Left ventricle myocardium inferior (tissue), 1 donor: ENCODE data around the gene EIF3I. TPM values are rescaled to one million over a fixed set of nuclear protein-coding genes. Genes with fewer than 3 reads are reported as not detected.

Source experiments
- DNase-seq: peaks from one replicate; pipeline ENCODE4 v3.0.0-alpha.2; 2020
- H3K27ac ChIP-seq: fragments of 200-600 bp; replicated peaks from 2 replicates; pipeline ENCODE4 v1.8.0; 2021
- H3K27me3 ChIP-seq: fragments of 200-600 bp; 2 replicates; pipeline ENCODE4 v1.8.0; 2021; ENCODE audit warnings: low read depth
- H3K36me3 ChIP-seq: fragments of 200-600 bp; 2 replicates; pipeline ENCODE4 v1.8.0; 2021
- H3K4me1 ChIP-seq: fragments of 200-600 bp; 2 replicates; pipeline ENCODE4 v1.8.0; 2021
- H3K4me3 ChIP-seq: fragments of 200-600 bp; 2 replicates; pipeline ENCODE4 v1.8.0; 2021; ENCODE audit warnings: mild to moderate bottlenecking, moderate library complexity
- H3K9me3 ChIP-seq: fragments of 200-600 bp; replicated peaks from 2 replicates; pipeline ENCODE4 v1.8.0; 2021
- intact Hi-C: fragments of 100-400 bp; cut with micrococcal nuclease; formaldehyde crosslinking; loops from one replicate; pipeline ENCODE4 v1.11.0; 2022
- total RNA-seq: library from RNA; stranded (reverse); fragmentation: NEBNext Ultra II Directional; extraction: Animal tissue kit (Norgen Biotek cat#: 25700); gene quantifications from one replicate; pipeline ENCODE4 v1.2.1, GENCODE V29; 2021
- TF ChIP-seq, protein P1 (sequence below): fragments of 200-600 bp; IDR thresholded peaks from 2 replicates; pipeline ENCODE4 v1.8.0; 2021; ENCODE audit warnings: antibody characterized with exemption, mild to moderate bottlenecking, borderline replicate concordance
- donor health status: DM: no; HTN: yes; CAD: no; lungs with severe emphysema.

The EIF3I gene
- total RNA-seq, 1 donor from 2014 or later: 91.1 TPM

DNA sequence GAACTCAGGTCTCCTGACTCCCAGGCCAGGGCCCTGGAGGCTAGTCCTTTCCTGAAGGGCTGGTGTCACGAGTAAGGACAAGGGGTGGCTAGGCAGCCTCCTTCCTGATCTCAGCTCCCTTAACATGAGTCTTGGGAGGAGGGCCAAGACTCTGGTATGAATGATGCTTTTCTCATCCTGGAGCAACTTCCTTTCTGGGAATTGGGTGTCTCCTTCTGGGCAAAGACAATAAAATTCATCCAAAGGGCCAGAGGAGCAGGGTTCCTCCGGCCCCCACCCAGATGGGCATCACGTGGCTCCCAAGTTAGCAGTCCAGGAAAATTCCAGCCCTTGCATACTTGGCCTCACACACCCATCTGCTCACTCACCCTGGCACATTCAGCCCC is 24.7 kb downstream of the EIF3I start, which contains the start of gene FAM167B:
TSS of gene FAM167B (plus strand) at position 335 of the 386 bp plus-strand sequence. CDS start 200 bp downstream, outside the sequence.
- Histone ChIP-seq H3K4me1 (peaks cover 84% of the 10 kb centered on the region), H3K27ac (peak within 1 kb of the TSS; percentile 88), H3K27me3 (no peaks in the 10 kb centered on the region), H3K9me3 (no peaks in the 10 kb centered on the region), H3K4me3 (peak within 1 kb of the TSS; percentile 42), H3K36me3 (no peaks in the 10 kb centered on the region)
- intact Hi-C loops: no loop called here
- TF ChIP-seq, protein P1, sequence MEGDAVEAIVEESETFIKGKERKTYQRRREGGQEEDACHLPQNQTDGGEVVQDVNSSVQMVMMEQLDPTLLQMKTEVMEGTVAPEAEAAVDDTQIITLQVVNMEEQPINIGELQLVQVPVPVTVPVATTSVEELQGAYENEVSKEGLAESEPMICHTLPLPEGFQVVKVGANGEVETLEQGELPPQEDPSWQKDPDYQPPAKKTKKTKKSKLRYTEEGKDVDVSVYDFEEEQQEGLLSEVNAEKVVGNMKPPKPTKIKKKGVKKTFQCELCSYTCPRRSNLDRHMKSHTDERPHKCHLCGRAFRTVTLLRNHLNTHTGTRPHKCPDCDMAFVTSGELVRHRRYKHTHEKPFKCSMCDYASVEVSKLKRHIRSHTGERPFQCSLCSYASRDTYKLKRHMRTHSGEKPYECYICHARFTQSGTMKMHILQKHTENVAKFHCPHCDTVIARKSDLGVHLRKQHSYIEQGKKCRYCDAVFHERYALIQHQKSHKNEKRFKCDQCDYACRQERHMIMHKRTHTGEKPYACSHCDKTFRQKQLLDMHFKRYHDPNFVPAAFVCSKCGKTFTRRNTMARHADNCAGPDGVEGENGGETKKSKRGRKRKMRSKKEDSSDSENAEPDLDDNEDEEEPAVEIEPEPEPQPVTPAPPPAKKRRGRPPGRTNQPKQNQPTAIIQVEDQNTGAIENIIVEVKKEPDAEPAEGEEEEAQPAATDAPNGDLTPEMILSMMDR: no peak
- peak; percentile 41 for DNase-seq

DNA sequence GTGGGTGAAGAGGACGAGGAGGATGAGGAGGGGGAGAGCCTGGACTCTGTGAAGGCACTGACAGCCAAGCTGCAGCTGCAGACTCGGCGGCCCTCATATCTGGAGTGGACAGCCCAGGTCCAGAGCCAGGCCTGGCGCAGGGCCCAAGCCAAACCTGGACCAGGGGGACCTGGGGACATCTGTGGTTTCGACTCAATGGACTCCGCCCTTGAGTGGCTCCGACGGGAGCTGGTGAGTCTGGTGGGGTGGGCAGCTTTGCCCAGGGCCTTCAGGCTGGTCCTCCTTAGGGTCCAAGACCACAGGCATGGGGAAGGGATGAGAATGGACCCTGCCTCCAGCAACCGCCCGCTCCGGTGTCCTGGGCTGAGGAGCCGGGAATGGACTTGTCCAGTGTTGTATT is 25.2 kb downstream of the EIF3I start:
- intact Hi-C loops: no loop called here
- H3K27ac ChIP-seq: peak overlapping the region; percentile 88
- no peaks in the 10 kb centered on the region for H3K36me3 ChIP-seq
- H3K9me3 ChIP-seq: no peaks in the 10 kb centered on the region
- no peaks in the 10 kb centered on the region for H3K27me3 ChIP-seq
- peak; percentile 23 for DNase-seq
- peaks cover 84% of the 10 kb centered on the region for H3K4me1 ChIP-seq
- peak overlapping the region; percentile 42 for H3K4me3 ChIP-seq
- TF ChIP-seq, protein P1: no peak

DNA sequence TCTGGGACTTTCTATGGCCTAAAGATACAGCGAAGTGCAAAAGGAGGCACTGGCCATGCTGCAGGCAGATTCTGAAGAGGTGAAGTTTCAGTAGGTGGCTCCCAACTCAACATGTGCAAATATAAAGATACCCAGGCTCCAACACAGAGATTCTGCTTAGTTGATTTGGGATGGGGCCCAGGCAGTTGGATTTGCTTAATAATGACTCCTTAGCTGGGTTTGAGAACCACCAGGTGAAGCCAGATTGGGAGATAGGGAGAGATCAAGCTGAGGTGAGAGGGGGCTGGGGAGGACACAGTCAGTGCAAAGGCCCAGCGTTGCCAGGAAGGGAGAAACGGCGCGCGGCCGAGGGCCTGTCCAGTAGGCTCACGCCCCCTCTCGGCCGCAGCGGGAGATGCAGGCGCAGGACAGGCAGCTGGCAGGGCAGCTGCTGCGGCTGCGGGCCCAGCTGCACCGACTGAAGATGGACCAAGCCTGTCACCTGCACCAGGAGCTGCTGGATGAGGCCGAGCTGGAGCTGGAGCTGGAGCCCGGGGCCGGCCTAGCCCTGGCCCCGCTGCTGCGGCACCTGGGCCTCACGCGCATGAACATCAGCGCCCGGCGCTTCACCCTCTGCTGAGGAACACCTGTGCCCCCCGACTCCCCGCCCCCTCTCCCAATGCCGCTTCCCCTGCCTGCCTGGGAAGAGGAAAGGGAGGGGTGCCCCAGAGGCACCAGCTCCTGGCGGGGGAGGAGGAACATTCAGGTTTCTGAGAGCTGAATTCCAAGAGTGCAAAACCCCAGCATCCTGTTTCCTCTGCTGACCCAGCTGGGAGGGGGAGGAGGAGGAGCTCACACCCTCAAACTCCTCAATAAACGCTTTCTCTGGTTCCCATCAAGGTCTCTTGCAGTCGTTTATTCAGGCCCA is 26.0 kb downstream of the EIF3I start:
- DNase-seq: peak; percentile 84
- H3K4me1 ChIP-seq: peaks cover 83% of the 10 kb centered on the region
- H3K27me3 ChIP-seq: no peaks in the 10 kb centered on the region
- TF ChIP-seq, protein P1: peak; percentile 86
- H3K36me3 ChIP-seq: no peaks in the 10 kb centered on the region
- peak overlapping the region; percentile 88 for H3K27ac ChIP-seq
- H3K4me3 ChIP-seq: peak overlapping the region; percentile 42
- intact Hi-C loops: no loop called here
- no peaks in the 10 kb centered on the region for H3K9me3 ChIP-seq

DNA sequence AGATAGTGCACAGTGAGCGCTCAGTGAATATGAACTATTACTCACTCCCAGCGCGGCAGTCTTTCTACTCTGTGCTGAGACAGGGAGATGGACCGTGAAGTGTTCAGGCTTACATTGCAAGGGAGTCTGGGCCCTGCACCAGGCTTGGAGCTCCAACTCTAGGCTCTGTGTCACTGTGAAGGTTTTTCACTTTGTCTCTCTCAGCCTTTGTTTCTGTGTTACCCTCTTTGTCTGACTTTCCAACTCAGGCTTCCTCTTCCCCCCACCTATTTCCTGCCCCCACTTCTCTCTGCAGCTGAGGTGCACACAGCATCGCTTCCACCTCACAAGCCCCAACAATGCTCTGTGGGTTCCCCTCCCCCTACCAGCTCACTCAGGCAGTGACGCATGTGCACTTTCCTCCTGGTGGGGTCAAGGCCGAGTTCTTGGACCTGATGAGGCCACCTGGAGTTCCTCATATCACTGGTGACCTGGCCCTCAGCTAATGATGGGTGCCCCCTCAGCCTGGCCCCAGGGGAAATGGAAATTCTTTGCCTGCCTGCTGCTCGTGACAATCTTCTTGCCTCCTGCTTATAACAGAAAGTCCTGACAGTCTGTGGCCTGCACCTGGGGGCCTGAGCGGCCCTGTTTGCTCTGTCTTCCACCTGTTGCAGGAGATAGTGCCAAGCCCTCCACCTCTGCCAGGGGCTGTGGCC is 27.8 kb downstream of the EIF3I start:
- Histone ChIP-seq H3K9me3 (no peaks in the 10 kb centered on the region), H3K4me3 (no peak overlapping the region), H3K27ac (peak overlapping the region; percentile 88), H3K27me3 (no peaks in the 10 kb centered on the region), H3K4me1 (peaks cover 78% of the 10 kb centered on the region), H3K36me3 (no peaks in the 10 kb centered on the region)
- intact Hi-C loops: no loop called here
- DNase-seq: peak; percentile 31
- TF ChIP-seq, protein P1: no peak

DNA sequence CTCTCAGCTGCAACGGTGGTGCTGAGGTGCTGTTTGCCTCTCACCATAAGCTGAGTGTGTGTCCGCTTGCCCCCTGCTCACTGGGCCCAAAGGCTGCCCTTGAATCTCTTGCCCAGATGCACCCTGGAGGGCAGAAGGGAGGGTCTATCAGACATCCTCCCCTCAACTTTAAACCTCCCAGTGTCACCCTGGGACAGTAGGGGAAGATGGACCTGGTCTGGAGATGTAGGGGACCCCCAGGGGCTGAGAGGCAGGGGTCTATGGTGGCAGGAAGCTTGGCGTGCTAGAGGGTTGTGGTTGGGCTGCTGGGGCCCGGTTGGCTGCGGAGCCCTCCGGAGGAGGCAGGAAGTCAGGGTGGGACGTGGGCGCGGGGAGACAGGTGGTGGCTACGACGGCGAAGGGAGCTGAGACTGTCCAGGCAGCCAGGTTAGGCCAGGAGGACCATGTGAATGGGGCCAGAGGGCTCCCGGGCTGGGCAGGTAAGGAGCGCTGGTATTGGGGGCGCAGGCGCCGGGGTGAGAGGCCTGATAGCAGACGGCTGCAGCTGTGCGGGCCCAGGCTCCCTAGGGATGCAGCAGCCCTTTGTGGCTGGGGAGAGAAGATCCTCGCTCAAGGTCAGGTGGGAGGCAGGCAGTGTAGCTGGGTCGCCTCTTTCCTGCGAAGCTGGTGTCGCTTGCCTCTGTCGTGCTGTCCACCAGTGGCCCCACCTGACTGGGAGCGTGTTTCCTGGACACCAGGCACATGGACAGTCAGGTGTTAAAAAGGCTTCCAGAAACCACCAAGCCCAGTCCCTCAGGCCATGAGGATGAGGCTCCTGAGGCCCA is 28.9 kb downstream of the EIF3I start, which contains the start of gene LCK:
TSS of gene LCK (plus strand) at position 373 of the 824 bp plus-strand sequence. CDS start 23,065 bp downstream, outside the sequence.
- Histone ChIP-seq H3K27me3 (no peaks in the 10 kb centered on the region), H3K36me3 (no peaks in the 10 kb centered on the region), H3K4me1 (peaks cover 70% of the 10 kb centered on the region), H3K4me3 (no peak within 1 kb of the TSS), H3K27ac (peak within 1 kb of the TSS; percentile 88), H3K9me3 (no peaks in the 10 kb centered on the region)
- TF ChIP-seq, protein P1: no peak
- intact Hi-C loops: no loop called here
- DNase-seq: no peak
